ENCODE measurements around the gene IRX2. TPM values are rescaled to one million over a fixed set of nuclear protein-coding genes. Genes with fewer than 3 reads are reported as not detected.

Gene IRX2
- total RNA-seq = under 0.01 TPM

DNA sequence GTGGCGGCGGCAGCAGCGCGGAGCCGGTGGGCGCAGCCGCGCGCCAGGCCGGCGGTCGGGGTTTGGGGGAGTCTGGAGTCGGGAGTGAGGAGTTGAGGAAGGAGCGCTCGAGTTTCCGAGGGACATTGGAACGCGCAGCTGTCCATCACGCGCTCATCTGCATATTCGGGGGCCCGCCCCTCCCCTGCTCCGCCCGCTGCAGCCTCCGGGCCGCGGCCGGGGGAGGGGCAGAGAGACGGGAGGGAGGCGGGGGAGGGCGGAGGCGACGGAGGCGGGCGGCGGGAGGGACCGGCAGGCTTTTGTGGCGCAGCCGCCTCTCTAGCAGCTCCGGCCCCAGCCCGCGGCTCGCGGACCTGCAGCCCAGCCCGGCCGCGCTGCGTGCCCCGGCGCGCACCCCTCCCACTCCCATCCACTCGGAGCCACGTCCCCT lies at the start of gene IRX2:
IRX2 (minus strand) TSS at position 86 of the 430 bp plus-strand sequence. CDS start 264 bp downstream, outside the sequence.
- peak in 1 of 3 donors; percentile 32 for DNase-seq (ENCODE audit: low read depth in 2 of 3, low spot score in 2 of 3)

DNA sequence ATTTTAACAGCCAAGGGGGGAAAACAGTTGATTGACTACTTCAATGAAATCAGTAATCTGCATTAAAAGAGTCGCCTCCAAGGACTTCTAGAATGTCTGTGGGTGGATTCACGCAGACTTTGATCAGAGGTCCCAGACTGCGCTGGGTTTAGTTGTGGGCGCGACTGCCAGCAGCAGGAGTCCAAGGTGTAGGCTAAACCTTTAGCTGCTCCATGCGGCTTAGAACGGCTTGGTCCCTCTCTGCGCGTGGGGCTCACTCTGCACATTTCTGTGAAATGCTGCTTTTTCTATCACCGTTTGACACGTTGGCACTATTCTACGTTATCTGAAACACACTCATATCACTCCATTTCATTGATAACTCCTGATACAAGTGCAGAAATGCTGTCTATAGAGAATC lies 48.6 kb upstream of the IRX2 start:
- DNase-seq (ENCODE audit: low read depth in 2 of 3, low spot score in 2 of 3) = no peak

DNA sequence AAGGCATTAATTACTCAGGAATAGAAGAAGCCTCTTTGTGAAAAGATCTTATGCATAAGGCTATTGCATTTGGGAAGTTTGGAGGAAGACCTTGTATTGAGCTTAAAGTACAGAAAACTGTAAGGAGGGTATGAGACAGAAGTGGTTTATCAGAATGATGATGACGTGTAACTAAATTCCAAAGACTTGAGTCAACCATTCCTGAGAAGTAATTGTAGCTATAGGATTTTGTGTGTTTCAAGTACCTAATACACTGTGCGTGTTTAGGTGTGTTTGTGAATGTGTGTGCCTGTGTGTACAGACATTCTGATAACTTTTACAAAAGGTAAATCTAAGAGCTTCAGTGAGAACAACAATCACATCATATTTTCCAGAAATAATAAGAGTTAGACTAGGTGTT lies 46.5 kb upstream of the IRX2 start:
- no peak for DNase-seq (ENCODE audit: low read depth in 2 of 3, low spot score in 2 of 3)

GRCh38 chr5:2797160-2797559 lies 45.7 kb upstream of the IRX2 start:
- no peak for DNase-seq (ENCODE audit: low read depth in 2 of 3, low spot score in 2 of 3)

- DNase-seq (ENCODE audit: low read depth in 2 of 3, low spot score in 2 of 3) = no peak
These were observed 31.7 kb upstream of the IRX2 start for GRCh38 chr5:2783223-2783622.

DNA sequence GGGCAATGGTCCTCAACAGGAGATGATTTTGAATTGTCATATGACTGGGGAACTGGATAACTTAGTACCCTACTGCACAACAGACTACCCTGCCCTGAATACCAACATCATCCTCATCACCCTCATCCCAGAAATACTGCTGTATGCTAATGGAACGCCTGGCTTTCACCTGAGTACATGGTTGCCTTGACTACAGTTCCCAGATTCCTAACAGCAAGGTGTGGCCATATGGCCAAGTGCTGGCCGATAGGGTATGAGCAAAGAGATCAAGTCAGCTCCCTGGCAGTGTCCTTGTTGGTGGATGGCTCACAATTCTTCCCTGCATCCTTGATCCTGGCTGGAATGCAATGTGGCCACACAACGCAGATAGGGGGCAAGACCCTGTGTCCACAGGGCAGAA lies 31.2 kb upstream of the IRX2 start:
- no peak for DNase-seq (ENCODE audit: low read depth in 2 of 3, low spot score in 2 of 3)

GRCh38 chr5:2780421-2781171 lies 29.1 kb upstream of the IRX2 start:
- no peak for DNase-seq (ENCODE audit: low read depth in 2 of 3, low spot score in 2 of 3)

GRCh38 chr5:2779459-2779858 lies 28.0 kb upstream of the IRX2 start:
- no peak for DNase-seq (ENCODE audit: low read depth in 2 of 3, low spot score in 2 of 3)

DNA sequence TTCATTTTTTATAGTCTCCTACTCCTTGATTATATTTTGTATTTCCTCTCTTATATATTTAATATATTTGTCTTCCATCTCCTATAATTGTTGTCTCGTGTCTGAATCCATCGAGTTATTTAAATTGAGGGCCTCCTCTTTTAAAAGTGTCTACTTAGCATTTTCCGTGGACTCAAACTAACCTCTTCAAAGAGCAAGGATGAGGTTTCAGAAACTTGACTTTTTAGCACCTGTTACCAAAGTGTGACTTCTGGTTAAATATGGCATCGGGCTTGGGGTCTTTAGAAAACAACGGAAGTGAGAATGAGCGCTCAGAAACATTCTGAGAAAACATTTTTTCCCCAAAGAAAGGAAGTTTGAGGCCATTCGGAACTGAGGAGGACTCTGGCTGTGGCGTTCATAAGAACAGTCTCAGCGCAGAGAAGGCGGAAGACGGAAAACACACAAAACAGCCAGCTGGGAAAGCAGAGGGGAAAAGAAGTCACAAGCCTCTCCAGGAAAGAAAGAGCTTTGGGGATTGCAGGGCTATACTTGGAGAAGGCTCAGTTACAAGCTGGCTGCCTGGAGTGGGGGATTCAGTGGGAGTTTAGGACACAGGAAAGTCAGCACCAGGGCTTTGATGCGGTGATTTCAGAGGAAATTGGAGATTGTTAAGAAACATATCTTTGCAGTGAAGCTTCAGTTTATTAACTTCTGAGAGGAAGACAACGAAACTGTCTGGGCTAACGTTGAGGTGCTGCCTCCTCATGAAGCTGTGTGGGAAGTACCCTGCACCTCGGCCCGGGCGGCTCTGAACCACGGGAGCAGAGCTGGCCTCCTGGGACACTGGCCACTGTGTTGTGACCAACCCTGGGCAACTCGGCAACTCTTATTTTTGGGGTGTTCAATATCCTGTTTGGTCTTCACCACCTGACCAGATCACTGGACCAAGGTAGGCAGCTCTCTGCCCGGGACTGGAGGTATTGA lies 25.1 kb upstream of the IRX2 start:
- DNase-seq (ENCODE audit: low read depth in 2 of 3, low spot score in 2 of 3) = no peak

GRCh38 chr5:2773327-2773726 lies 21.9 kb upstream of the IRX2 start:
- no peak for DNase-seq (ENCODE audit: low read depth in 2 of 3, low spot score in 2 of 3)

- DNase-seq (ENCODE audit: low read depth in 2 of 3, low spot score in 2 of 3) = no peak
These were observed 15.6 kb upstream of the IRX2 start for GRCh38 chr5:2767089-2767488.

GRCh38 chr5:2764581-2764980 lies 13.1 kb upstream of the IRX2 start:
- DNase-seq (ENCODE audit: low read depth in 2 of 3, low spot score in 2 of 3) = no peak

DNA sequence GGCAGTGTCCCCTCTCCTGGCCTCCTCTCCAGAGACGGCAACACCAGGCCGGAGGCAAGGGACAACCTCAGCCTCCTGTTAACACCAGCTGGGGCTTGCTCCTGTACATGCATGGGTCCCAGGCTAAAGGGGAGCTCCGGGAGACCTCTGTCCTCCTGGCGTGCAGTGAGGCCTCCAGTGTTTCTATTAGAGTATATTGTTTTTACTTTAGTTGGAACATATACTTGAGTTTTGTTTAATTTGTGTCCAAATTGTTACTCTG lies 12.0 kb upstream of the IRX2 start:
- no peak for DNase-seq (ENCODE audit: low read depth in 2 of 3, low spot score in 2 of 3)

DNA sequence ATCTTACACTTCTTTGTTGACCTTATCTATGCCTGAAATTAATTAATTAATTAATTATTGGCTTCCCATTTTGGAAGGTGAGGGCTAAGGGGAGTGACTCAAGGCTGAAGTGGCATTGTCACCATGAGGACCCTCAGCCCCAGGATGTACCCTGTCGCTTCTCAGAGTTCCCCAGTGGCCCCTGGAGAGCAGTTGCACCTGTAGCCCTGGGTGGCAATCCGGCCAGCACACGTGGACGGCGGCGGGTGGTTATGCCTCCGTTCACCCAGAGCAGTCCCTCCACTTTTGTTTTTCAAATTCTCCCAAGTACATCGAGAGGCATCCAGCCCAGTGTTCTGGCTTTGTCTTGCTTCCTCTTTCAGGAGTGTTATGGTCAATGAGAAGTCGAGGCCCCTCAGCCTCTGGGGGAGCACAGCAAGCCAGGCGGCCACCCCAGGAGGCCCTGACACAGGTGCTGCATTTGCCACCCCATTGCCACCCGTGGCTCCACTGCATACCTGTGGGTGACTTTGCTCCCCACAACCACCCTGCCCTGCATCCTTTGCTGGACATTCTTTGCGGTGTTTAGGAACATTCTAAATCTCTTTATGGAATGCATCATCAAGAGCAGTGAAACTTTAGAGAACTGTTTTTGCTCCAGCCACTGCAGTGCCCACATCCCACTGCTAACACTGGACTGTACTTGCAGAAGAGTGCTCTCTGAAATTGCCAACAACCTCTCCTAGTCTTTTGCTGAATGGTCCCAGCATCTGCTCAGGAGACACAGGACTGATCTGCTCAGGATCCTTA lies 11.5 kb upstream of the IRX2 start:
- no peak for DNase-seq (ENCODE audit: low read depth in 2 of 3, low spot score in 2 of 3)

- no peak for DNase-seq (ENCODE audit: low read depth in 2 of 3, low spot score in 2 of 3)
These were observed 10.5 kb upstream of the IRX2 start for GRCh38 chr5:2761921-2762488.

DNA sequence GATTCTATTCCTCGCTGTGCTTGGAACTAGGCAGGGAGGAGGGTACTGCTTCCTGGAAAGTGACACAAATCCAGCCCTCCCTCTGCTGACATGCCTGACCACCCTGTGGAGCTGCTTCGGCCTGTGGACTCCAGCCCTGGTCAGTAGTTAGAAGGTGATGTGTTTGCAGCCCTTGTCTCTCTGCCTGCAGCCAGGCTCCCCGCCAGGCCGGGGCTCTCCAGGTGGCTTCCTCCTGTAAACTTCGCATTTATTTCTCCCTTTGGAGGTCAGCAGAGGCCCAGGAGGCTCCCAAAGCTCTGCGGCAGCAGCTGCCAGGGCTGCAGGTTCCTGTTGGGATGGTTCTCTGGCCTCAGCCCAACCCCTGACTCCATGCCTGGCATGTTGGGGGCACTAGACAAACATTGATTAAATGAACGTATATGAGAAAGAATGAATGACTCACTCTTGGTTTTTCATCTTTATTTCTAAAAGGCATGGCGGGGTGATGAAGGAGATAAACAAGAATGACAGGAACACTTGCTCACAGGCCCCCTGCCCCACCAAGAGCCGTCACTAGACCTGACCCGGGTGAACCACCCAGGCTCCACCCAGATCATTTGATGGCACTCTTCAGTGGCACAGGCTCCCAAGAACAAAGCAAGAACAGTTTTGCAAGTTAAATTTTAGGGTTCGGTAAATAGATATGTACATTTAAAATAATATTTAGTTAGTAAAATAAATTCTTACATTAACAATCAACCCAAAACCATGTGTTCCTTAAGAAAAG lies 8.4 kb upstream of the IRX2 start:
- no peak for DNase-seq (ENCODE audit: low read depth in 2 of 3, low spot score in 2 of 3)

- DNase-seq (ENCODE audit: low read depth in 2 of 3, low spot score in 2 of 3) = no peak
These were observed 7.6 kb upstream of the IRX2 start for GRCh38 chr5:2759091-2759490.

GRCh38 chr5:2758632-2759031 lies 7.2 kb upstream of the IRX2 start:
- DNase-seq (ENCODE audit: low read depth in 2 of 3, low spot score in 2 of 3) = no peak

DNA sequence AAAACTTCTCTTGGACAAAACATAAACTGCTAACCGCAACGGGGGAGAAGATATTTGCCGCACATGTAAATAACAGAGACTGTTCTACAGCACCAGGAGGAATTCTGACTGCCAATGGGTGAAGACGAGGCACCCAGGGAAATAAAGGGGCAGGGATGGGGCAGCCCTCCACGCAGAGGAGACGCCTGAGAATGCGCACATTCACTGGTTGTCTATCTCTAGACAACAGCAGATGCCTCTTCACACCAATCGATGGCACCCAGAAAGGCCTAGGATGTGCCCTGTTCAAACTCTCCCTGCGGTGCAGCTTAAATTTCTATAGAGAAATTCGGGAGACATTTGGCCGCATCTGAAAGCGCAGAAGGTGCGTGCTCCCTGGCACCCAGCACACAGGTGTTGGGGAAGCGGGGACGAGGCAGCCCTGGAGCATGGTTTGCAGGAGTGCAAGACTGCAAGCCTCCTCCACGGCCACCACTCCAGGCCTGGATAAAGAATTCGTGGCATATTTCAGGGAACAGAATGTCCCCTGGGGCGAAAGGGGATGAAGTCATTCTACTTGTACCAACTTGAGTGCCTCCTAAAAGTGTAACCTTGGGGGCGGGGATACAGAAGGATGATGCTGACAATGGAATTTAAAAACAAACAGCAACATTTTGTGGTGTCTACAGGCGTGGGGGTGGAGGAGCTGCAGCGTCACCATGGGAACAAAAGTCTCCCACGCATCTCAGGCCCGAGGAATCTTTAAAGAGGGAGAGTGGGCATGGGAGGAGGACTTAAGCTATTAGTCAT lies 6.3 kb upstream of the IRX2 start:
- no peak for DNase-seq (ENCODE audit: low read depth in 2 of 3, low spot score in 2 of 3)
